OCI-LY7 (cell line): ENCODE data around the gene CORO7. TPM values are rescaled to one million over a fixed set of nuclear protein-coding genes. Genes with fewer than 3 reads are reported as not detected.

Experiments
- BruUV-seq: library from RNA; stranded (reverse); fragments of 400-500 nt; replicated peaks from 2 replicates; lab custom pipeline; 2021; lab: Mats Ljungman, UMichigan
- CTCF ChIA-PET: fragments of 300-600 bp; sonication (Branson Sonifier 250); formaldehyde crosslinking; loops from one replicate; lab custom pipeline; 2022; ENCODE audit warnings: antibody characterized with exemption; ENCODE audit not compliant: unreplicated experiment; lab: Charles Lee
- POLR2A ChIA-PET: fragments of 300-600 bp; sonication (Branson Sonifier 250); formaldehyde crosslinking; loops from one replicate; lab custom pipeline; 2022; ENCODE audit warnings: antibody characterized with exemption; lab: Charles Lee
- DNase-seq: peaks from one replicate; pipeline ENCODE4 v3.0.0-alpha.2; 2015; ENCODE audit warnings: low spot score
- H2AFZ ChIP-seq: fragments of 200-600 bp; sonication (generic), shearing (Covaris generic); 2 replicates; pipeline ENCODE4 v1.6.1; 2014; ENCODE audit warnings: mild to moderate bottlenecking, antibody characterized with exemption, low read length, moderate library complexity
- H3K27ac ChIP-seq: fragments of 200-600 bp; sonication (generic); 2 replicates; pipeline ENCODE4 v1.5.1; 2014; ENCODE audit warnings: mixed run types, low read depth, mild to moderate bottlenecking, moderate library complexity, low read length, inconsistent platforms; ENCODE audit not compliant: poor library complexity, severe bottlenecking
- H3K36me3 ChIP-seq: fragments of 200-600 bp; sonication (generic); 2 replicates; pipeline ENCODE4 v1.6.1; 2014; ENCODE audit warnings: mild to moderate bottlenecking, antibody characterized with exemption, low read length, moderate library complexity, mixed read lengths; ENCODE audit not compliant: insufficient read depth
- H3K4me1 ChIP-seq: fragments of 200-600 bp; sonication (generic); 2 replicates; pipeline ENCODE4 v1.5.1; 2014; ENCODE audit warnings: mild to moderate bottlenecking, low read length; ENCODE audit not compliant: insufficient read depth, poor library complexity, severe bottlenecking
- H3K4me2 ChIP-seq: fragments of 200-600 bp; sonication (generic); 2 replicates; pipeline ENCODE4 v1.6.1; 2014; ENCODE audit warnings: mild to moderate bottlenecking, low read length
- H3K4me3 ChIP-seq: fragments of 200-600 bp; sonication (generic); 2 replicates; pipeline ENCODE4 v1.5.1; 2014; ENCODE audit warnings: mild to moderate bottlenecking, low read depth, low read length; ENCODE audit not compliant: poor library complexity, severe bottlenecking
- H3K79me2 ChIP-seq: fragments of 200-600 bp; sonication (generic); 2 replicates; pipeline ENCODE4 v1.6.1; 2016; ENCODE audit warnings: low read depth, mild to moderate bottlenecking, low read length, moderate library complexity, mixed read lengths; ENCODE audit not compliant: insufficient read depth
- H3K9me2 ChIP-seq: fragments of 200-600 bp; sonication (generic); 2 replicates; pipeline ENCODE4 v1.6.1; 2016; ENCODE audit warnings: mild to moderate bottlenecking, low read length, mixed read lengths; ENCODE audit not compliant: insufficient read depth
- H3K9me3 ChIP-seq: fragments of 200-600 bp; sonication (generic); 2 replicates; pipeline ENCODE4 v1.6.1; 2014; ENCODE audit warnings: mild to moderate bottlenecking, mixed run types, low read length, mixed read lengths
- H4K20me1 ChIP-seq: fragments of 200-600 bp; sonication (generic); 2 replicates; pipeline ENCODE4 v1.6.1; 2014; ENCODE audit warnings: mild to moderate bottlenecking, antibody characterized with exemption, low read length, moderate library complexity, mixed read lengths; ENCODE audit not compliant: insufficient read depth
- EZH2phosphoT487 ChIP-seq: fragments of 200-600 bp; sonication (generic); IDR thresholded peaks from 2 replicates; pipeline ENCODE4 v1.6.1; 2018; ENCODE audit warnings: low read depth, borderline replicate concordance, mild to moderate bottlenecking, mixed run types, antibody characterized with exemption, low read length, moderate library complexity, mixed read lengths
- intact Hi-C: fragments of 100-400 bp; cut with micrococcal nuclease; formaldehyde crosslinking; loops from one replicate; pipeline ENCODE4 v1.10.0; 2022; ENCODE audit not compliant: unreplicated experiment
- total RNA-seq, 2 experiments: library from RNA; depleted of rRNA in 1 of 2; stranded (reverse); fragments of >200 nt in 1 of 2; shearing (Covaris generic) in 1 of 2; gene quantifications; 2 replicates each; pipeline ENCODE4 v1.2.3, GENCODE V29; 2014 to 2022
- TF ChIP-seq, protein P1 (sequence below): fragments of 200-600 bp; sonication (generic); conservative IDR thresholded peaks from 2 replicates; pipeline ENCODE4 v1.5.1; 2014; ENCODE audit warnings: mild to moderate bottlenecking, antibody characterized with exemption, low read length, moderate library complexity, mixed read lengths

CORO7 gene
- total RNA-seq, 2 experiments from 2014 or later: 77.2 to 112 TPM

DNA sequence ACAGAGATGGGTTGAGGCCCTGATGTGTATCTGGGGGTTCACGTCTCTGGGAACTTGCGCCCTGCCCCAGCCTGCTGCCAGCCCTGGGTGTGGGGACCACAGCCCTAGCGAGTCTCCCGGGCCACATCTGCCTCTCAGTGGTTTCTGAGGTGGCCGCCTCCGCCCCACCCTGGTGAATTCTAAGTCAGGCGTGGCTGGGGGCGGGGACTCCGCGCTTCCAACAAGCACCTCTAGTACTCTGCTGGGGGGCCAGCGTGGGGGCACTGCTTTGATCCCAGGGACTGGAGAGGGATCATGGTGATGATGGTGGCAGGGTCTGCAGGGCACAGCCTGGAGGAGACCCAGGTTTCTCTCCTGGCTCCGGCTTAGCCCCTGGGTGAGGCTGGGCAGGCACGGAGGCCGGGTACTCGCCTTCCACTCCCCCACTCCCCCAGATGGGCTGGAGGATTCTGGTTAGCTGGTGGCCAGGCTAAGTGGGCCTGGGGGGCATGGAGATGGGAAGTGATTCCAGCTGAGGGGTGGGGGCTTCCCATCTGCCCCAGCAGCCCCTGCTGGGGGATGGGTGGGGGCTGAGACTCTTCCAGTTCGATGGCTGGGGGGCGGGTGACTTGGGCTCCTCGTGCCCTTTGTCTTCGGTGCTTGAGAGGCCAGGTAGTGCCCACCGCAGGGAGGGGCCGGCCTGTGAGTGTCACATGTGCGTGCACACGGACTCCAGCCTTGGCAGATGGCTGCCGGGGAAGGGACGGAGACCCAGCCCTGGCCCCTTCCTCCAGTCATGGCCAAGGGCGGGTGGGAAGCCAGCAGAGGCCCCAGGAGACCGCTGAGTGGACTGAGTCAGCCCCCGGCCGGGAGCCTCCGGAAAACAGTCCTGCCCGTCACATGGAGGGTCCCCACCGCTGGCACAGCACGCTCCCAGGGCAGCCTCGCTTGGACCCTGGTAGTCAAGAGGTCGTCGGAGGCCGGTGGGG is 96.7 kb downstream of the CORO7 start:
- no peaks in the 10 kb centered on the region for H3K9me2 ChIP-seq
- BruUV-seq: no TSS peak
- intact Hi-C loops: no loop called here
- no peaks in the 10 kb centered on the region for H4K20me1 ChIP-seq
- H3K4me3 ChIP-seq: no peak overlapping the region
- CTCF ChIA-PET: no interaction called here
- no peaks in the 10 kb centered on the region for H3K79me2 ChIP-seq
- H3K9me3 ChIP-seq: no peaks in the 10 kb centered on the region
- H2AFZ ChIP-seq: no peak overlapping the region
- no peaks in the 10 kb centered on the region for H3K36me3 ChIP-seq
- peaks cover 11% of the 10 kb centered on the region for H3K4me1 ChIP-seq
- DNase-seq: peak; percentile 21
- POLR2A ChIA-PET: no interaction called here
- H3K4me2 ChIP-seq: no peak overlapping the region
- H3K27ac ChIP-seq: no peak overlapping the region
- TF ChIP-seq EZH2phosphoT487: no peak
- TF ChIP-seq, protein P1, sequence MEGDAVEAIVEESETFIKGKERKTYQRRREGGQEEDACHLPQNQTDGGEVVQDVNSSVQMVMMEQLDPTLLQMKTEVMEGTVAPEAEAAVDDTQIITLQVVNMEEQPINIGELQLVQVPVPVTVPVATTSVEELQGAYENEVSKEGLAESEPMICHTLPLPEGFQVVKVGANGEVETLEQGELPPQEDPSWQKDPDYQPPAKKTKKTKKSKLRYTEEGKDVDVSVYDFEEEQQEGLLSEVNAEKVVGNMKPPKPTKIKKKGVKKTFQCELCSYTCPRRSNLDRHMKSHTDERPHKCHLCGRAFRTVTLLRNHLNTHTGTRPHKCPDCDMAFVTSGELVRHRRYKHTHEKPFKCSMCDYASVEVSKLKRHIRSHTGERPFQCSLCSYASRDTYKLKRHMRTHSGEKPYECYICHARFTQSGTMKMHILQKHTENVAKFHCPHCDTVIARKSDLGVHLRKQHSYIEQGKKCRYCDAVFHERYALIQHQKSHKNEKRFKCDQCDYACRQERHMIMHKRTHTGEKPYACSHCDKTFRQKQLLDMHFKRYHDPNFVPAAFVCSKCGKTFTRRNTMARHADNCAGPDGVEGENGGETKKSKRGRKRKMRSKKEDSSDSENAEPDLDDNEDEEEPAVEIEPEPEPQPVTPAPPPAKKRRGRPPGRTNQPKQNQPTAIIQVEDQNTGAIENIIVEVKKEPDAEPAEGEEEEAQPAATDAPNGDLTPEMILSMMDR: no peak

DNA sequence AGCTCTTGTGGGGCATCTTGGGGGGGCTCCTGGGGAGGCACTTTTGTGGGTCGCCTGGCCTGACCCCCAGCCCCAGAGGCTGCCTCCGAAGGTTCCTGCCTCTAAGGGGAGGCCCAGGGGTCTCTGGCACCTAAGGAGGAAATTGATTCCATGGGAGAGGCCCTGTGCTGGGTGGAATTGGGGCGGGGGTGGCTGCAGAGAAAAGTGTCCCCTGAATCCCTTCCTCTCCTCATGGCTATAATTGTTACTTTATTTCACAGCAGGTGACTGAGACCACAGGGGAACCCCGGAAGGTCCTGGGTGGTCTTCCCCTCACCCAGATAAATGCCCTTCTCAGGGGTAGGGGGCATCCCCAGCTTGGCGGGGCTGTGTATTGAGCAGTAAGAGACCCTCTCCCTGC is 97.4 kb downstream of the CORO7 start:
- H3K4me2 ChIP-seq: no peak overlapping the region
- H3K36me3 ChIP-seq: no peaks in the 10 kb centered on the region
- intact Hi-C loops: no loop called here
- no peaks in the 10 kb centered on the region for H4K20me1 ChIP-seq
- no TSS peak for BruUV-seq
- ChIA-PET CTCF (no interaction called here), POLR2A (interaction anchor here (0.5 kb wide), 1 partner anchor 142 kb away, joined by 8 read pairs; no protein-coding TSS in a partner anchor)
- no peaks in the 10 kb centered on the region for H3K79me2 ChIP-seq
- H3K4me1 ChIP-seq: peaks cover 13% of the 10 kb centered on the region
- H2AFZ ChIP-seq: no peak overlapping the region
- no peak overlapping the region for H3K27ac ChIP-seq
- no peaks in the 10 kb centered on the region for H3K9me2 ChIP-seq
- H3K9me3 ChIP-seq: no peaks in the 10 kb centered on the region
- no peak for DNase-seq
- H3K4me3 ChIP-seq: no peak overlapping the region
- TF ChIP-seq EZH2phosphoT487: no peak
- TF ChIP-seq, protein P1: no peak

- intact Hi-C loops: no loop called here
Observed at GRCh38 chr16:4318451-4318910, 97.9 kb downstream of the CORO7 start.

More at GRCh38 chr16:4318451-4318910, 97.9 kb downstream of the CORO7 start:
- DNase-seq: no peak
- CTCF ChIA-PET: no interaction called here
- H3K36me3 ChIP-seq: no peaks in the 10 kb centered on the region
- POLR2A ChIA-PET: interaction anchor here (0.5 kb wide), 1 partner anchor 142 kb away, joined by 8 read pairs; no protein-coding TSS in a partner anchor
- no peak for TF ChIP-seq EZH2phosphoT487
- TF ChIP-seq, protein P1: no peak
- H3K9me2 ChIP-seq: no peaks in the 10 kb centered on the region
- no peak overlapping the region for H3K4me3 ChIP-seq
- BruUV-seq: no TSS peak
- H3K4me1 ChIP-seq: peaks cover 13% of the 10 kb centered on the region
- no peaks in the 10 kb centered on the region for H3K79me2 ChIP-seq
- H3K9me3 ChIP-seq: no peaks in the 10 kb centered on the region
- no peak overlapping the region for H2AFZ ChIP-seq
- no peak overlapping the region for H3K4me2 ChIP-seq
- no peaks in the 10 kb centered on the region for H4K20me1 ChIP-seq
- no peak overlapping the region for H3K27ac ChIP-seq
